HL-60/S4 treated with phorbol 12-myristate 13-acetate at 8.2 ng/mL for 4 days and 3 days (cell line): ENCODE data around the gene DAZL.

Experiments
- in situ Hi-C: fragments of 300-500 bp; cut with MboI; formaldehyde crosslinking; loops from 2 replicates; pipeline ENCODE4 v1.15.0; 2022; ENCODE audit warnings: low sequenced_read_pairs

DAZL gene

DNA sequence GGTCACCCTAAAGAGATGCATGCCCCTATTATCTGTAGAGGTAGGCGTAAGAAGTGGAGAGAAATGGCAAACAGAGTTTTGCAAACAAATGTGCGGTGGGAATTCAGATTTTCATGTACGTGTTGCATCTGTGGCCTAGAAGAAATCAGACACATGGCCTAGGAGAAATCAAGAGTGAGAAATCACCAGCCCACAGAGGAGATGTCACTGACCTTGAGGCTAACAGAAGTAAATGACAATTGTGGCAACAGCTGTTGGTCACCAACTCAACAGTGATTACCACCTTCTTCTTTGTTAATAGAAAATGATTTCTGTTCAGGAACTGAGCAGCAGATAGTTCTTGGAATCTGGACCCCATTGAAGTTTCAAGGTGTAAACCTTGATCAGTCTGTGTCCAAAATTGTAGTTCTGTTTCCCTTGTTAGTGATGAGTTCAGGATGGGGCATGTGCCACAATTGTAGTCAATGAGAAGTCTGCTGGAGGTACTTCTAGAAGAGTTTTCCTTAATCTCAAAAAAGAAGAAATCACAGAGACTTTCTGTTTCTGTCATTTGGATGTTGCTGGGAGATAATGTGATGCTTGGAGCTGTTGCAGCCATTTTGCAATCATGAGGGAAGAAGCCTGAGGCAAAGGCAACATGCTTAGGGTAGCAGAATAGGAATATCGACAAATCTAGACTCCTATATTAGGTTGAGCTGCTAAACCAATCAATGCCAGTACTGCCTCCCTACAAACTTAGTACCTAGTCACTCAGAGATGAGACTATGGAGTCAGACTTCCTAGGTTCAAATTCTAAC, 57.5 kb downstream of the DAZL start:
- in situ Hi-C loops = no loop called here

DNA sequence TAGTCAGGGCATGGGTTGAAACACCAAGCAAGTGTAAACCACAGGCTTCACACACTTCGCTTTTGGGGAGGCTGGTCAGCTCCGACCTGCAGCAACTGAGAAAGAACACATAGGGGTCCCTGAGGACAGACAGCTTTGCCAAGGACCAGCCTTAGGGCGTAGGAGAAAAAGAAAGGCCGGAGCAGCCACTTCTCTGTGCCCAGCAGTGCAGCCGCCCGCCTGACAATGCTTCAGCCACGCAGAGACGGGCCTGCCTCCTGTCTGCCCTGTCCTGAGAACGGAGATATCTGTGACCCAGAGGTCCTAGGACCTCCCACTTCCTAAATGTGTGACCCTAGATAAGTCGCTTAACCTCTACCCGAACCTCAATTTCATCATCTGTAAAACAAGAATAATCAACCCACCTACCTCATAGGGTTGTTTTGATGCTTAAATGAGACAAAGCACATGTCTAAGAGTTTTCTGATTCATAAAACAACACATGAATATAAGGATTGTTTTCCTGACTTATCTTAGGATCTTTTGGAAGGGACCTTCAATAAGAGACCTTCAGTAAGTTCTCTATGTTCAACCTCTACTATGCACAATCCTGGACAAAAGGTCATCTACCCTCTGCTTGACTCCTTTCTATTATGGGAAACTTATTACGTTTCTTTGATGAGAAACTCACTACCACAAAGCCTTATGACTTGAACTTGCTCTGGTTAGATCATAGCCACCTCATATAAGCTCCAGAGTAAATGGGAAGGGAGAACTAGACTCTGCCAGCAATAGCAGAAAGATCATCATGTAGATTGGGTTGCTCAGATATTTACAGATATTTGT, 58.8 kb downstream of the DAZL start:
- in situ Hi-C loops = no loop called here

DNA sequence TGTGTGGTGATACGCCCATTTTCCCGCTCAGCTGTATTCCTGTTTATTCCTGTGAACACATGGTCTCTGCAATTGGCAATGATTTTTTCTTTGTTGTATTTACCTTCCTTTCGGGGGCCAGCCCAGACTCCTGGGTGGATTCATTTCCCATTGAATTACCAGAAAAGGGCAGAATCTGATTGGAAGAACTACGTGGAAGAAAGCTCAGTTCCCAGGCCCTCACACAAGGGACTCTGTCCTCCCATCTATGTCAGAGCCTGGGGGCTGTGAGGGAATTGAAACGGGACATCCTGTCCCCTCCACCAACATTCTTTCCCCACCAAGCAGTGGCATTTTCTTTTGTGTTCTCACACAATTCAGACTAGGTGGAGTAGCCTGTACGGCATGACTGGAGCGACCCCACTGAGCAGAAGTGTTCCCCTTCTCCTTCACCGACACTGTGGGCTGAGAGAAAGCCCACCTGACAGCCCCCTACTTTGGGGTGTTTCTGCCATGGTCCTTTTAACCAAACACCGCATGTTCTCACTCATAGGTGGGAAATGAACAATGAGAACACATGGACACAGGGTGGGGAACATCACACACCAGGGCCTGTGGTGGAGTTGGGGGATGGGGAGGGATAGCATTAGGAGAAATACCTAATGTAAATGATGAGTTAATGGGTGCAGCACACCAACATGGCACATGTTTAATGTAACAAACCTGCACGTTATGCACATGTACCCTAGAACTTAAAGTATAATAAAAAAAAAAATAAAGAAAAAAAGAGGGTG, 59.6 kb downstream of the DAZL start:
- in situ Hi-C loops = no loop called here

DNA sequence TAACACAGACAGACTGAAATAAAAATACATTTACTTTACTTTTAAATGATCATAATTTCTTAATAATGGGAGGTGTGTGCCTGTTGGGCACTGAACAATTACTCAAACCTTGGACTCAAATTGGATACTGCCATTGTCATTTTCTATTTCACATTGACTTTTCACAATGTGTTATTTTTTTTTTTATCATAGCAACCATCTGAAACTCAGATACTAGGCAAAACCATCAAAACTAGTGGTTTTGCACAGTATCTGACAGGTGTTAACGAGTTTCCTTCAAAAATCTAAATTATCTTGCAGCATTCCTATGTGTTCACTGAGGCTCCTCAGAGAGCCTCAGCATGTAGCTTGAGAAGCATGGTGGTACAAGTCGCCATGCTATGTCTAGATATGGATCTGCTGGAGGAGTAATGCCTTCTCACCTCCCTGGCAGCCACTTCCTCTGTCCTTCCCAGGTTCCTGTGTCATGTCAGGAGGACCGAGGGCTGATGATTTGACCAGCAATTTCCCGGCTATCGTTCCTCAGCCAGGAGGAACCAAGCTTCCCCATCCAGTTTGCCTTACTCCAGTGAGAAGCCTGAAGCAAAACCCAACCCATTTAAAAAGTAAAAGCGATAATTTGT, 61.9 kb downstream of the DAZL start:
- in situ Hi-C loops = no loop called here

DNA sequence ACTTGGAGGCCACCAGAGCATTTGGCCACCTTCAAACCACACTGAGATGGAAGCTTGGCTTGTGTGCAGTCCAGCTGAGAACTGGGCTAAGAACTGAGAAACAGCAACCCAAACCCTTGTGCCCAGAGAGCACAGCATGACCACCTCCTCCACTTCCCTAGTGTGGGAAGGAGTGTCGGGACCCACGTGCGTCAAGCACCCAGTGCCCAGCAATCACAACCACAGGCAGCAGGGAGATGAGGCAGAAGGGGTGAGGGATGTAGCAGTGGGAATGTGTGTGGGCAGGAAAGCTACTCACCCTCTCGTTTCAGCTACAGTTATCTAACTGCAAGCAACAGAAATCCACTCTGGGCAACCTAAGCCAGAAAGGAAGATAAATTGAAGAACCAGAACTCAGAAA, 66.7 kb downstream of the DAZL start:
- in situ Hi-C loops = no loop called here

DNA sequence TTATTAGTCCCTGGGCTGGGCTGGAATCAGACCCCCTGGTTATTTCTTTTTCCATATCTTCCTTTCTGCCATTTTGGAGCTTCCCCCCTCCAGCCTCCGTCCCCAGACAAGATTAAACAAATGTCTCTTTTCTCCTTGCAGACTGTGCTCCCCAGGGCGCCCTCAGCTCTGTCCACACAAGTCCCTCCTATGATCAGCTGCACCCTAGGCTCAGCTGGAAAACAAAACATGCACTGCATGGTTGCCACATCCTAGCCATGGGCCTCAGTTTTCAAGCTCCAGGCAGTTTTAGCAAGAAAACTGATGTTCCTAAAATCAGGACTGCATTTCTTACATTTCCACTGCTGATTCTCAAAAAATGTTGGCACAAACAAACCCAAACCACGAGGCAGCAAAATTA, 68.2 kb downstream of the DAZL start:
- in situ Hi-C loops = no loop called here
